Endothelial cell of umbilical vein (primary cell): ENCODE data around the gene AMER2. TPM values are rescaled to one million over a fixed set of nuclear protein-coding genes. Genes with fewer than 3 reads are reported as not detected.

Experiments used
- BruUV-seq: library from RNA; stranded (reverse); fragments of 400-500 nt; replicated peaks from 2 replicates; lab custom pipeline; 2021; lab: Mats Ljungman, UMichigan
- CTCF ChIA-PET: fragments of 300-600, 350-600 bp; sonication (Branson Sonifier 250); formaldehyde crosslinking; loops from one replicate; lab custom pipeline; 2021; ENCODE audit warnings: antibody characterized with exemption, inconsistent platforms; lab: Charles Lee
- POLR2A ChIA-PET: fragments of 300-600, 350-600 bp; sonication (Branson Sonifier 250); formaldehyde crosslinking; loops from one replicate; lab custom pipeline; 2021; ENCODE audit warnings: antibody characterized with exemption, inconsistent platforms; lab: Charles Lee
- DNase-seq: peaks from one replicate; pipeline ENCODE4 v3.0.0-alpha.2; 2011; ENCODE audit warnings: low read depth, low spot score
- FAIRE-seq: peaks from 2 replicates; lab custom pipeline; 2011; peaks lifted over from hg19 to GRCh38; lab: Jason Lieb, UNC
- H2AFZ ChIP-seq: 2 replicates; pipeline ENCODE4 v1.6.0; 2012; ENCODE audit warnings: low read depth, low read length, control low read depth, inconsistent platforms
- H3K27ac ChIP-seq: 2 replicates; pipeline ENCODE4 v1.5.1; 2011; ENCODE audit warnings: low read depth, mild to moderate bottlenecking, control low read depth, low read length, moderate library complexity; ENCODE audit not compliant: insufficient read depth
- H3K27me3 ChIP-seq, 2 experiments: 2 replicates each; pipeline versions ENCODE4 v1.6.0 to v1.6.1; 2011; ENCODE audit warnings: low read length in 2 of 2, mixed read lengths in 1 of 2; ENCODE audit not compliant: control insufficient read depth in 2 of 2, insufficient read depth in 2 of 2
- H3K36me3 ChIP-seq, 2 experiments: 2 replicates in 1 of 2; 3 replicates in 1 of 2; pipeline ENCODE4 v1.5.1; 2011; ENCODE audit warnings: low read length in 2 of 2, mild to moderate bottlenecking in 1 of 2, moderate library complexity in 1 of 2; ENCODE audit not compliant: control insufficient read depth in 2 of 2, insufficient read depth in 2 of 2; ENCODE audit errors: extremely low read depth in 1 of 2
- H3K4me1 ChIP-seq: 3 replicates; pipeline ENCODE4 v1.5.1; 2011; ENCODE audit warnings: mild to moderate bottlenecking, low read length; ENCODE audit not compliant: control insufficient read depth, insufficient read depth; ENCODE audit errors: extremely low read depth
- H3K4me2 ChIP-seq: 2 replicates; pipeline ENCODE4 v1.6.1; 2011; ENCODE audit warnings: low read length, control low read depth, mixed read lengths; ENCODE audit not compliant: insufficient read depth
- H3K4me3 ChIP-seq, 3 experiments: fragments of 200-600 bp in 1 of 3; sonication (generic), shearing (Covaris generic) in 1 of 3; replicated peaks in 1 of 3; 2 replicates each; pipeline ENCODE4 v1.5.1; 2011 to 2016; ENCODE audit warnings: control low read depth in 3 of 3, low read length in 3 of 3, mild to moderate bottlenecking in 2 of 3, inconsistent platforms in 1 of 3, low read depth in 1 of 3, moderate library complexity in 1 of 3; ENCODE audit not compliant: insufficient read depth in 1 of 3
- H3K79me2 ChIP-seq: 2 replicates; pipeline ENCODE4 v1.6.0; 2012; ENCODE audit warnings: low read length, inconsistent platforms; ENCODE audit not compliant: control insufficient read depth, insufficient read depth
- H3K9ac ChIP-seq: replicated peaks from 2 replicates; pipeline ENCODE3; 2011; ENCODE audit warnings: low read length, control low read depth; ENCODE audit not compliant: insufficient read depth; ENCODE audit errors: extremely low read depth
- H3K9me1 ChIP-seq: replicated peaks from 3 replicates; pipeline ENCODE4 v1.6.0; 2011; ENCODE audit warnings: mild to moderate bottlenecking, low read length; ENCODE audit not compliant: control insufficient read depth, insufficient read depth; ENCODE audit errors: extremely low read depth
- H3K9me3 ChIP-seq: replicated peaks from 2 replicates; pipeline ENCODE4 v1.5.1; 2012; ENCODE audit warnings: low read length, inconsistent platforms; ENCODE audit not compliant: control insufficient read depth, insufficient read depth
- H4K20me1 ChIP-seq: replicated peaks from 2 replicates; pipeline ENCODE3; 2011; ENCODE audit warnings: mild to moderate bottlenecking, low read length; ENCODE audit not compliant: control insufficient read depth, insufficient read depth; ENCODE audit errors: extremely low read depth
- CTCF ChIP-seq, 2 donors: IDR thresholded peaks; 1 replicate in 1 of 2; 2 replicates in 1 of 2; pipeline ENCODE4 v1.5.1; 2011; ENCODE audit warnings: low read length in 2 of 2, mild to moderate bottlenecking in 2 of 2, moderate library complexity in 2 of 2, control low read depth in 1 of 2, inconsistent platforms in 1 of 2, low read depth in 1 of 2; ENCODE audit not compliant: insufficient read depth in 1 of 2; ENCODE audit errors: extremely low read depth in 1 of 2
- EZH2 ChIP-seq: IDR thresholded peaks from 2 replicates; pipeline ENCODE4 v1.6.1; 2012; ENCODE audit warnings: borderline replicate concordance, low read depth, mild to moderate bottlenecking, moderate library complexity, low read length, inconsistent platforms; ENCODE audit not compliant: severe bottlenecking
- FOS ChIP-seq: IDR thresholded peaks from 2 replicates; pipeline ENCODE4 v1.6.1; 2011; ENCODE audit warnings: mild to moderate bottlenecking, low read length, moderate library complexity, borderline replicate concordance; ENCODE audit not compliant: insufficient read depth
- GATA2 ChIP-seq: IDR thresholded peaks from 2 replicates; pipeline ENCODE4 v1.7.0; 2011; ENCODE audit warnings: low read depth, mild to moderate bottlenecking, moderate library complexity, mixed read lengths, low read length; ENCODE audit not compliant: insufficient read length, insufficient read depth
- JUN ChIP-seq: IDR thresholded peaks from 2 replicates; pipeline ENCODE4 v1.6.1; 2011; ENCODE audit warnings: borderline replicate concordance, low read depth; ENCODE audit not compliant: insufficient read length, insufficient read depth
- MAX ChIP-seq: IDR thresholded peaks from 2 replicates; pipeline ENCODE4 v1.6.1; 2011; ENCODE audit not compliant: insufficient read depth, insufficient read length
- MYC ChIP-seq: IDR thresholded peaks from one replicate; pipeline ENCODE4 v1.6.1; 2011; ENCODE audit warnings: mild to moderate bottlenecking, low read depth, low read length
- POLR2A ChIP-seq: IDR thresholded peaks from 2 replicates; pipeline ENCODE4 v1.6.1; 2012; ENCODE audit warnings: low read depth, mild to moderate bottlenecking, control low read depth, low read length
- POLR2AphosphoS5 ChIP-seq: IDR thresholded peaks from 2 replicates; pipeline ENCODE4 v1.6.1; 2012; ENCODE audit warnings: low read depth, mild to moderate bottlenecking, control low read depth, low read length, moderate library complexity; ENCODE audit not compliant: insufficient read depth
- dilution Hi-C: fragments of 300-500 bp; cut with MboI; formaldehyde crosslinking; loops from one replicate; pipeline ENCODE4 v1.15.0; 2019; ENCODE audit warnings: low sequenced_read_pairs; ENCODE audit not compliant: extremely low pct_ligation_motif_present
- intact Hi-C: fragments of 100-400 bp; cut with micrococcal nuclease; formaldehyde crosslinking; loops from one replicate; pipeline ENCODE4 v1.10.0; 2022
- polyA plus RNA-seq, 4 experiments: library from polyadenylated mRNA; depleted of rRNA in 3 of 4; stranded (reverse) in 3 of 4; unstranded in 1 of 4; fragments of >200 nt; gene quantifications; 2 replicates each; pipeline versions ENCODE4 v1.2.1 to v1.2.3, GENCODE V29; 2011 to 2012; ENCODE audit warnings: missing spikeins in 1 of 4
- total RNA-seq: library from RNA; stranded (reverse); gene quantifications from 2 replicates; pipeline ENCODE4 v1.2.3, GENCODE V29; 2021

Gene AMER2
- total and polyA plus RNA-seq, 2 donors (not counting 3 experiments of a cell fraction or from before 2014, with no cell fraction given), result not detected

- H3K4me3 ChIP-seq, result no peak overlapping the region
- peaks cover 1 to 2% of the 10 kb centered on the region in 2 experiments for H3K27me3 ChIP-seq
- FAIRE-seq (no peak), DNase-seq (no peak)
- POLR2A ChIA-PET, result no interaction called here
- no peak overlapping the region for H3K4me2 ChIP-seq
- no peak overlapping the region for H3K9ac ChIP-seq
- no peak overlapping the region for H2AFZ ChIP-seq
- TF ChIP-seq JUN (no peak), POLR2AphosphoS5 (no peak), FOS (no peak), MAX (no peak), CTCF (IDR thresholded peaks at IDR 0.05; ENCODE audit: extremely low read depth in 1 of 2, insufficient read depth in 1 of 2, low read depth in 1 of 2, low read length in 2 of 2) (no peak), POLR2A (no peak), MYC (no peak), EZH2 (no peak), GATA2 (no peak)
- intact Hi-C loops, result no loop called here
- dilution Hi-C loops, result no loop called here
- CTCF ChIA-PET, result interaction anchor here (0.6 to 0.7 kb wide), 2 partner anchors 26 to 143 kb away, joined by 3 read pairs; no protein-coding TSS in a partner anchor
- H3K9me1 ChIP-seq, result no peaks in the 10 kb centered on the region
- no peaks in the 10 kb centered on the region for H3K79me2 ChIP-seq
- H3K36me3 ChIP-seq, result no peaks in the 10 kb centered on the region
- H3K4me1 ChIP-seq, result no peaks in the 10 kb centered on the region
- no peaks in the 10 kb centered on the region for H3K9me3 ChIP-seq
- no TSS peak for BruUV-seq
- H3K27ac ChIP-seq, result no peak overlapping the region
- H4K20me1 ChIP-seq, result no peaks in the 10 kb centered on the region
Observed at GRCh38 chr13:25190771-25191170, 18.7 kb upstream of the AMER2 start.
